PC-9 (cell line): ENCODE measurements around the gene RXFP1. TPM values are rescaled to one million over a fixed set of nuclear protein-coding genes. Genes with fewer than 3 reads are reported as not detected.
"Not testable (repeated sequence)": the region's sequence is repeated elsewhere in the genome, so short reads cannot be mapped to it uniquely, and the experiment has no call there.

Experiments used
- BruUV-seq: library from RNA; stranded (reverse); fragments of 400-500 nt; replicated peaks from 2 replicates; lab custom pipeline; 2021; lab: Mats Ljungman, UMichigan
- CTCF ChIA-PET: fragments of 300-600 bp; sonication (Branson Sonifier 250); formaldehyde crosslinking; loops from one replicate; lab custom pipeline; 2022; ENCODE audit warnings: antibody characterized with exemption; lab: Charles Lee
- POLR2A ChIA-PET: fragments of 300-600 bp; sonication (Branson Sonifier 250); formaldehyde crosslinking; loops from one replicate; lab custom pipeline; 2022; ENCODE audit warnings: antibody characterized with exemption; ENCODE audit not compliant: unreplicated experiment; lab: Charles Lee
- DNase-seq, 2 experiments: peaks; one replicate each; pipeline versions ENCODE4 v3.0.0 to v3.0.0-alpha.2; 2015 to 2022; ENCODE audit warnings: mixed read lengths in 1 of 2
- H2AFZ ChIP-seq: fragments of 200-600 bp; sonication (generic); 2 replicates; pipeline ENCODE4 v1.8.1; 2017; ENCODE audit warnings: antibody characterized with exemption
- H3F3A ChIP-seq: fragments of 200-600 bp; sonication (generic); 2 replicates; pipeline ENCODE4 v1.8.1; 2017; ENCODE audit warnings: antibody characterized with exemption, mild to moderate bottlenecking, low read depth; ENCODE audit not compliant: insufficient read depth
- H3K27ac ChIP-seq: fragments of 200-600 bp; sonication (generic); 2 replicates; pipeline ENCODE4 v1.6.1; 2016; ENCODE audit warnings: mixed run types
- H3K27me3 ChIP-seq: fragments of 200-600 bp; sonication (generic); 2 replicates; pipeline ENCODE4 v1.6.1; 2016; ENCODE audit warnings: low read depth, mixed run types; ENCODE audit not compliant: insufficient read depth
- H3K36me3 ChIP-seq: fragments of 200-600 bp; sonication (generic); 2 replicates; pipeline ENCODE4 v1.6.1; 2016; ENCODE audit warnings: low read depth, mixed run types
- H3K4me1 ChIP-seq: fragments of 200-600 bp; sonication (generic); replicated peaks from 2 replicates; pipeline ENCODE4 v1.6.1; 2016; ENCODE audit warnings: mixed run types; ENCODE audit not compliant: insufficient read depth
- H3K4me2 ChIP-seq: fragments of 200-600 bp; sonication (generic); 2 replicates; pipeline ENCODE4 v1.6.1; 2017; ENCODE audit warnings: mixed run types
- H3K4me3 ChIP-seq: fragments of 200-600 bp; sonication (generic); 2 replicates; pipeline ENCODE4 v1.6.1; 2016; ENCODE audit warnings: mixed run types
- H3K79me2 ChIP-seq: fragments of 200-600 bp; sonication (generic); 2 replicates; pipeline ENCODE4 v1.6.1; 2017; ENCODE audit warnings: low read depth, mixed run types
- H3K9me2 ChIP-seq: fragments of 200-600 bp; sonication (generic); 2 replicates; pipeline ENCODE4 v1.8.1; 2017; ENCODE audit warnings: mild to moderate bottlenecking; ENCODE audit not compliant: insufficient read depth
- H3K9me3 ChIP-seq: fragments of 200-600 bp; sonication (generic); 2 replicates; pipeline ENCODE4 v1.8.1; 2016; ENCODE audit warnings: low read depth; ENCODE audit not compliant: insufficient read depth
- H4K20me1 ChIP-seq: fragments of 200-600 bp; sonication (generic); 2 replicates; pipeline ENCODE4 v1.8.1; 2017; ENCODE audit not compliant: insufficient read depth
- EZH2 ChIP-seq: fragments of 200-600 bp; sonication (generic); IDR thresholded peaks from 2 replicates; pipeline ENCODE4 v1.8.0; 2017; ENCODE audit warnings: antibody characterized with exemption, low read depth
- intact Hi-C: fragments of 100-400 bp; cut with micrococcal nuclease; formaldehyde crosslinking; loops from one replicate; pipeline ENCODE4 v1.10.0; 2022; ENCODE audit not compliant: unreplicated experiment
- total RNA-seq: library from RNA; stranded (reverse); gene quantifications from 2 replicates; pipeline ENCODE4 v1.2.3, GENCODE V29; 2021
- TF ChIP-seq, protein P1 (sequence below): fragments of 200-600 bp; sonication (generic); conservative IDR thresholded peaks from 2 replicates; pipeline ENCODE4 v1.6.1; 2017; ENCODE audit warnings: mixed run types, antibody characterized with exemption, mild to moderate bottlenecking, moderate library complexity

RXFP1 gene
- total RNA-seq, 1 experiment from 2014 or later = not detected

- Histone ChIP-seq H4K20me1 (no peaks in the 10 kb centered on the region), H3K27me3 (no peaks in the 10 kb centered on the region), H3K9me2 (no peaks in the 10 kb centered on the region), H3K36me3 (no peaks in the 10 kb centered on the region), H3K4me3 (no peak overlapping the region), H3K27ac (no peak overlapping the region), H3K79me2 (no peaks in the 10 kb centered on the region), H3K4me1 (no peaks in the 10 kb centered on the region), H2AFZ (no peak overlapping the region), H3K9me3 (no peaks in the 10 kb centered on the region), H3F3A (no peaks in the 10 kb centered on the region), H3K4me2 (no peak overlapping the region)
- no peak for DNase-seq
- ChIA-PET POLR2A (no interaction called here), CTCF (interaction anchor here (0.7 kb wide), 1 partner anchor 14 kb away, joined by 8 read pairs; no protein-coding TSS in a partner anchor)
- intact Hi-C loops = no loop called here
- TF ChIP-seq EZH2 = no peak
- TF ChIP-seq, protein P1, sequence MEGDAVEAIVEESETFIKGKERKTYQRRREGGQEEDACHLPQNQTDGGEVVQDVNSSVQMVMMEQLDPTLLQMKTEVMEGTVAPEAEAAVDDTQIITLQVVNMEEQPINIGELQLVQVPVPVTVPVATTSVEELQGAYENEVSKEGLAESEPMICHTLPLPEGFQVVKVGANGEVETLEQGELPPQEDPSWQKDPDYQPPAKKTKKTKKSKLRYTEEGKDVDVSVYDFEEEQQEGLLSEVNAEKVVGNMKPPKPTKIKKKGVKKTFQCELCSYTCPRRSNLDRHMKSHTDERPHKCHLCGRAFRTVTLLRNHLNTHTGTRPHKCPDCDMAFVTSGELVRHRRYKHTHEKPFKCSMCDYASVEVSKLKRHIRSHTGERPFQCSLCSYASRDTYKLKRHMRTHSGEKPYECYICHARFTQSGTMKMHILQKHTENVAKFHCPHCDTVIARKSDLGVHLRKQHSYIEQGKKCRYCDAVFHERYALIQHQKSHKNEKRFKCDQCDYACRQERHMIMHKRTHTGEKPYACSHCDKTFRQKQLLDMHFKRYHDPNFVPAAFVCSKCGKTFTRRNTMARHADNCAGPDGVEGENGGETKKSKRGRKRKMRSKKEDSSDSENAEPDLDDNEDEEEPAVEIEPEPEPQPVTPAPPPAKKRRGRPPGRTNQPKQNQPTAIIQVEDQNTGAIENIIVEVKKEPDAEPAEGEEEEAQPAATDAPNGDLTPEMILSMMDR = no peak
- BruUV-seq = no TSS peak
Measured at GRCh38 chr4:158657291-158657690, 135.6 kb downstream of the RXFP1 start.

- POLR2A ChIA-PET = not testable (repeated sequence)
Measured at GRCh38 chr4:158663255-158663654, 141.6 kb downstream of the RXFP1 start.

GRCh38 chr4:158663707-158664625, 142.3 kb downstream of the RXFP1 start:
- H3K79me2 ChIP-seq, DNase-seq, intact Hi-C loops, H3F3A ChIP-seq, BruUV-seq, H3K27me3 ChIP-seq, CTCF ChIA-PET, H3K36me3 ChIP-seq, H3K9me2 ChIP-seq, H2AFZ ChIP-seq, H3K4me3 ChIP-seq, H3K27ac ChIP-seq, H4K20me1 ChIP-seq, H3K9me3 ChIP-seq, H3K4me1 ChIP-seq, H3K4me2 ChIP-seq, POLR2A ChIA-PET: not testable (repeated sequence)

More at GRCh38 chr4:158663255-158663654, 141.6 kb downstream of the RXFP1 start:
- H4K20me1 ChIP-seq, DNase-seq, H3K4me1 ChIP-seq, H3K9me2 ChIP-seq, H3K27me3 ChIP-seq, H3K79me2 ChIP-seq, H3K36me3 ChIP-seq, H3K4me3 ChIP-seq, BruUV-seq, CTCF ChIA-PET, H3K4me2 ChIP-seq, H3F3A ChIP-seq, H3K27ac ChIP-seq, H3K9me3 ChIP-seq, intact Hi-C loops, H2AFZ ChIP-seq: not testable (repeated sequence)

- intact Hi-C loops = no loop called here
- no peaks in the 10 kb centered on the region for H3K4me1 ChIP-seq
- BruUV-seq = no TSS peak
- no peak for DNase-seq
- no peak overlapping the region for H3K4me3 ChIP-seq
- no peaks in the 10 kb centered on the region for H3K27me3 ChIP-seq
- H3F3A ChIP-seq = no peaks in the 10 kb centered on the region
- ChIA-PET CTCF (no interaction called here), POLR2A (no interaction called here)
- H3K9me3 ChIP-seq = no peaks in the 10 kb centered on the region
- H4K20me1 ChIP-seq = no peaks in the 10 kb centered on the region
- H3K79me2 ChIP-seq = 0 out of 2 replicates have a peak, but pooled peaks cover 6% of the 10 kb centered on the region
- H3K36me3 ChIP-seq = no peaks in the 10 kb centered on the region
- H3K4me2 ChIP-seq = no peak overlapping the region
- no peaks in the 10 kb centered on the region for H3K9me2 ChIP-seq
- no peak overlapping the region for H3K27ac ChIP-seq
- TF ChIP-seq, protein P1 = no peak
- TF ChIP-seq EZH2 = no peak
- H2AFZ ChIP-seq = no peak overlapping the region
Measured at GRCh38 chr4:158664806-158665205, 143.1 kb downstream of the RXFP1 start.
